Suprapubic skin (tissue), 4 donors: ENCODE results near the gene GAS7. TPM values are rescaled to one million over a fixed set of nuclear protein-coding genes. Genes with fewer than 3 reads are reported as not detected.
A peak's percentile ranks its signal among the peaks of the same experiment; 100 is the strongest.

Experiments used
- DNase-seq, 2 donors: peaks; one replicate each; pipeline ENCODE4 v3.0.0-alpha.2; 2019; ENCODE audit warnings: low spot score in 2 of 2
- H3K27ac ChIP-seq: fragments of 200-600 bp; sonication (generic); one replicate; pipeline ENCODE4 v1.5.1; 2019
- H3K27me3 ChIP-seq: fragments of 200-600 bp; sonication (generic); one replicate; pipeline ENCODE4 v1.5.1; 2019
- H3K36me3 ChIP-seq: fragments of 200-600 bp; sonication (generic); one replicate; pipeline ENCODE4 v1.5.1; 2019
- H3K4me1 ChIP-seq: fragments of 200-600 bp; sonication (generic); one replicate; pipeline ENCODE4 v1.5.1; 2019
- H3K4me3 ChIP-seq: fragments of 200-600 bp; sonication (generic); one replicate; pipeline ENCODE4 v1.5.1; 2019; ENCODE audit warnings: mild to moderate bottlenecking
- H3K9me3 ChIP-seq: fragments of 200-600 bp; sonication (generic); one replicate; pipeline ENCODE4 v1.5.1; 2019
- EP300 ChIP-seq: sonication (generic); formaldehyde crosslinking; IDR thresholded peaks from one replicate; pipeline ENCODE4 v1.6.1; 2017; ENCODE audit warnings: antibody characterized with exemption
- POLR2A ChIP-seq, 2 donors: fragments of 450-650 bp; IDR thresholded peaks; one replicate each; pipeline ENCODE4 v1.6.1; 2017; ENCODE audit warnings: antibody characterized with exemption in 2 of 2, mild to moderate bottlenecking in 2 of 2, moderate library complexity in 2 of 2
- POLR2AphosphoS5 ChIP-seq, 3 donors: sonication (generic); formaldehyde crosslinking; IDR thresholded peaks; one replicate each; pipeline ENCODE4 v1.6.1; 2017; ENCODE audit warnings: antibody characterized with exemption in 3 of 3
- WGBS: methylation state at CpG from one replicate; pipeline ENCODE4 v1.1.5; 2018; 5-methylcytosine and 5-hydroxymethylcytosine counted together
- total RNA-seq, 4 donors: library from RNA; depleted of rRNA; stranded (reverse); fragments of >200 nt; gene quantifications; one replicate each; pipeline ENCODE4 v1.1.0, GENCODE V29; 2016
- TF ChIP-seq, protein P1 (sequence below), 2 donors: fragments of 200-600 bp in 1 of 2; fragments of 450-650 bp in 1 of 2; sonication (generic) in 1 of 2; IDR thresholded peaks; one replicate each; pipeline ENCODE4 v1.5.1; 2016 to 2019; ENCODE audit warnings: antibody characterized with exemption in 2 of 2, mild to moderate bottlenecking in 1 of 2, moderate library complexity in 1 of 2

Gene GAS7
- total RNA-seq, 4 donors from 2014 or later: 45.7 to 106 (median 74.2) TPM

GRCh38 chr17:10087355-10087754 lies 111.1 kb downstream of the GAS7 start:
- peak in 1 of 2 donors; percentile 41 for DNase-seq
- Histone ChIP-seq H3K27ac (no peak overlapping the region), H3K4me1 (peaks cover 34% of the 10 kb centered on the region)

DNA sequence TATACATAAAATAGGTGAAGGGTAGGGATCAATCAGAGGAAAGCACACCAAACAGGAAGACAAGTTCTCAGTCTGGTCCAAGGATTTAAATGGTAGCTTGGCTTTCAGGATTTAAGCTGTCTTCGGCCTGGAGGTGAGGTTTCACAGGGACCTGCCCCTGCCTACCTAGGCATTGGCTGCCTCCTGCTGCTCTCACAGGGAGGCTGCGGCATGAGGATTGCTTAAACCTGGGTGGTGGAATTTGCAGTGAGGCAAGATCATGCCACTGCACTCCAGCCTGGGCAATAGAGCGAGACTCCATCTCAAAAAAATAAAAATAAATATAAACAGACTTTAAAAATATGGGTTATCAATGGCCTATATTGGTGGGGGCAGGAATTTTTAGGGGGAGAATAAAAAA lies 114.5 kb downstream of the GAS7 start:
- Histone ChIP-seq H3K4me3 (no peak overlapping the region), H3K27me3 (no peaks in the 10 kb centered on the region), H3K9me3 (no peaks in the 10 kb centered on the region), H3K4me1 (peaks cover 38% of the 10 kb centered on the region), H3K36me3 (no peaks in the 10 kb centered on the region), H3K27ac (no peak overlapping the region)
- DNase-seq: no peak
- 90% methylated on average over 3 of the region's 3 CpGs for WGBS
- no peak for TF ChIP-seq EP300
- TF ChIP-seq POLR2A (IDR thresholded peaks at IDR 0.05): no peak
- TF ChIP-seq, protein P1, sequence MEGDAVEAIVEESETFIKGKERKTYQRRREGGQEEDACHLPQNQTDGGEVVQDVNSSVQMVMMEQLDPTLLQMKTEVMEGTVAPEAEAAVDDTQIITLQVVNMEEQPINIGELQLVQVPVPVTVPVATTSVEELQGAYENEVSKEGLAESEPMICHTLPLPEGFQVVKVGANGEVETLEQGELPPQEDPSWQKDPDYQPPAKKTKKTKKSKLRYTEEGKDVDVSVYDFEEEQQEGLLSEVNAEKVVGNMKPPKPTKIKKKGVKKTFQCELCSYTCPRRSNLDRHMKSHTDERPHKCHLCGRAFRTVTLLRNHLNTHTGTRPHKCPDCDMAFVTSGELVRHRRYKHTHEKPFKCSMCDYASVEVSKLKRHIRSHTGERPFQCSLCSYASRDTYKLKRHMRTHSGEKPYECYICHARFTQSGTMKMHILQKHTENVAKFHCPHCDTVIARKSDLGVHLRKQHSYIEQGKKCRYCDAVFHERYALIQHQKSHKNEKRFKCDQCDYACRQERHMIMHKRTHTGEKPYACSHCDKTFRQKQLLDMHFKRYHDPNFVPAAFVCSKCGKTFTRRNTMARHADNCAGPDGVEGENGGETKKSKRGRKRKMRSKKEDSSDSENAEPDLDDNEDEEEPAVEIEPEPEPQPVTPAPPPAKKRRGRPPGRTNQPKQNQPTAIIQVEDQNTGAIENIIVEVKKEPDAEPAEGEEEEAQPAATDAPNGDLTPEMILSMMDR (IDR thresholded peaks at IDR 0.05): no peak
- TF ChIP-seq POLR2AphosphoS5 (IDR thresholded peaks at IDR 0.05): no peak

More at GRCh38 chr17:10087355-10087754, 111.1 kb downstream of the GAS7 start:
- H3K4me3 ChIP-seq: no peak overlapping the region
- 81% methylated on average over 3 of the region's 3 CpGs for WGBS
- no peaks in the 10 kb centered on the region for H3K27me3 ChIP-seq
- no peaks in the 10 kb centered on the region for H3K36me3 ChIP-seq
- no peak for TF ChIP-seq POLR2A (IDR thresholded peaks at IDR 0.05)
- H3K9me3 ChIP-seq: no peaks in the 10 kb centered on the region

DNA sequence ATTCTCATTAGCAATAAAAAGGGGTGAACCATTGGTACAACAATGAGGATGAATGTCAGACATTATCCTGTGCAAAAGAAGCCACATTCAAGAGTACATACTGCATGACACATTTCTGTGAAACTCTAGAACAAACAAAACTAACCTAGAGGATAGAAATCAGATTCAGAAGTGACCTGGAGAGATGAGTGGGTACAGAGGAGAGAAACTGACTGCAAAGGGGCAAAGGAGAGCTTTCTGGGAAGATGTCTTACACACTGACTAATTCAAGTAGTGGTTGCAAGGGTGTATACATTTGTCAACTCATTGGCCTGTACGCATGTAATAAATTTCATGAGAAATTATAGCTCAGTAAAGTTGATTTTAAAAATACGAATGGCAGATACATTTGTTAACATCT lies 115.6 kb downstream of the GAS7 start:
- no peaks in the 10 kb centered on the region for H3K27me3 ChIP-seq
- no peak overlapping the region for H3K27ac ChIP-seq
- no peak for DNase-seq
- no peaks in the 10 kb centered on the region for H3K36me3 ChIP-seq
- H3K9me3 ChIP-seq: no peaks in the 10 kb centered on the region
- TF ChIP-seq POLR2A (IDR thresholded peaks at IDR 0.05): no peak
- TF ChIP-seq EP300: no peak
- no peak for TF ChIP-seq POLR2AphosphoS5 (IDR thresholded peaks at IDR 0.05)
- TF ChIP-seq, protein P1 (IDR thresholded peaks at IDR 0.05): no peak
- H3K4me3 ChIP-seq: no peak overlapping the region
- H3K4me1 ChIP-seq: peaks cover 30% of the 10 kb centered on the region
- WGBS: 94% methylated on average over 2 of the region's 2 CpGs

DNA sequence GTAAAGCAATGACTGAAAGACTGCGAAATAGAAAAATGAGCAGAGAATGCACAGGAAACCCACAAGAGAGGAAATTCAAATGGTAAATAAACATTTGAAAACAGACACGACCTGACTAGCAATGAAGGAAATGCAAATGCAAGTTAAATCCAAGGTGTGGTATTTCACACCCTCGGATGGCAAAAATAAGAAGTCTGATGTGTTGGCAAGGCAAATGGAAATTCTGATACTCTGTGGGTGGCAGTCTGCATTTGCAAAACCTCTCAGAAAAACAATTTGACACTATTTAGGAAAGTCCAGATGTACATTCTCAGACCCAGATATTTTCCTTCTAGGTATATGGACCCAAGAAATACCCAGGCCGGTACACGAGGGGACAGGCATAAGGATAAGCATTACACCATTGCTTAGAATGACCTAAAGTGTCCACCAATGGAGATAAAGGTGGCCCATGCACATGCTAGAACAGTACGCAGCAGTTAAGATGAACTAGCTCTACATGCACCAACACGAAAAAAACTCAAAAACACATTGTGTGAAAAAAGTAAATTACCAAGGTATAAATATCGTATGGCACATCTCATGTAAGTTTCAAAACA lies 116.7 kb downstream of the GAS7 start:
- no peak overlapping the region for H3K27ac ChIP-seq
- no peaks in the 10 kb centered on the region for H3K36me3 ChIP-seq
- DNase-seq: no peak
- TF ChIP-seq POLR2AphosphoS5 (IDR thresholded peaks at IDR 0.05): no peak
- TF ChIP-seq POLR2A (IDR thresholded peaks at IDR 0.05): no peak
- TF ChIP-seq EP300: no peak
- TF ChIP-seq, protein P1 (IDR thresholded peaks at IDR 0.05): no peak
- H3K27me3 ChIP-seq: no peaks in the 10 kb centered on the region
- H3K9me3 ChIP-seq: no peaks in the 10 kb centered on the region
- H3K4me3 ChIP-seq: no peak overlapping the region
- WGBS: 70% methylated on average over 8 of the region's 8 CpGs
- peaks cover 19% of the 10 kb centered on the region for H3K4me1 ChIP-seq

DNA sequence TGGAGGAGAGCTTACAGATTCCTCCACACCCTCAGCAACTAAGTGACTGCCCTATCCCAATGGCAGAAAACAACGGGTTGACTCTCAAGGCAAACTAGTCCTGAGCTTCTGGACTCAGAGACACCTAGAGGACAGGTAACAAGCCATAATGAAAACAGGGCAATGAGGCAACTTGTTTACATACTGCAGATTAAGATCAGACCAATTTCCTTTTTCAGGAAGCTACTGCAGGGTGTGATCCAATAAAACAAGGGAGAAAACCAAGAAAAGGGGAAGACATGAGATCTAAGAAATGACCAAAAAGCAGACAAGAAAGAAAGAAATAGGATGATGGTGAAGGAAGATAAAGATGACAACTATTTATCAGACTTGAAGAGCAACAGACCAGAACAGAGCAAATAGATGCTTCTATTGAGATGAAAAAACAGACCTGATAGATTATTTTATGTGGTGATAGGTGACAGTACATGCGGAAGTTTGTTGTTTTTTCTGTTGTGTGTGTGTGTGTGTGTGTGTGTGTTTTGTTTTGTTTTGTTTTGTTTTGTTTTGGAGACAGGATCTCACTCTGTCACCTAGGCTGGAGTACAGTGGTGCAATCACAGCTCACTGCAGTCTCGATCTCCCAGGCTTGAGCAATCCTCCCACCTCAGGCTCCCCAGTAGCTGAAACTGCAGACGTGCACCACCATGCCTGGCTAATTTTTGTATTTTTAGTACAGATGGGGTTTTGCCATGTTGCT lies 120.7 kb downstream of the GAS7 start:
- H3K27ac ChIP-seq: no peak overlapping the region
- H3K4me1 ChIP-seq: peaks cover 21% of the 10 kb centered on the region
- no peak for DNase-seq
- no peaks in the 10 kb centered on the region for H3K9me3 ChIP-seq
- H3K4me3 ChIP-seq: no peak overlapping the region
- TF ChIP-seq EP300 (no peak), POLR2A (IDR thresholded peaks at IDR 0.05) (no peak), POLR2AphosphoS5 (IDR thresholded peaks at IDR 0.05) (no peak)
- TF ChIP-seq, protein P1 (IDR thresholded peaks at IDR 0.05): no peak
- 81% methylated on average over 4 of the region's 4 CpGs for WGBS
- no peaks in the 10 kb centered on the region for H3K27me3 ChIP-seq
- H3K36me3 ChIP-seq: no peaks in the 10 kb centered on the region
